Neural cell (in vitro differentiated cells): ENCODE measurements around the gene COCH. TPM values are rescaled to one million over a fixed set of nuclear protein-coding genes. Genes with fewer than 3 reads are reported as not detected.

ENCODE experiments used
- H2AFZ ChIP-seq: fragments of 200-600, 300-800 bp; sonication (generic), shearing (Covaris generic); 2 replicates; pipeline ENCODE4 v1.6.0; 2014; ENCODE audit warnings: low read depth, mild to moderate bottlenecking, antibody characterized with exemption, low read length, moderate library complexity
- H3F3A ChIP-seq: fragments of 200-600 bp; shearing (Covaris generic); 2 replicates; pipeline ENCODE4 v1.6.1; 2016; ENCODE audit warnings: mild to moderate bottlenecking, moderate library complexity, mixed read lengths, antibody characterized with exemption, low read length; ENCODE audit not compliant: insufficient read depth, poor library complexity, severe bottlenecking
- H3K27ac ChIP-seq: fragments of 200-600, 300-800 bp; sonication (generic), shearing (Covaris generic); 2 replicates; pipeline ENCODE4 v1.5.1; 2014; ENCODE audit warnings: mild to moderate bottlenecking, low read length, moderate library complexity
- H3K27me3 ChIP-seq: fragments of 300-800, 200-600 bp; sonication (generic), shearing (Covaris generic); 2 replicates; pipeline ENCODE4 v1.6.0; 2014; ENCODE audit warnings: mild to moderate bottlenecking, low read depth, low read length, moderate library complexity; ENCODE audit not compliant: insufficient read depth
- H3K36me3 ChIP-seq: fragments of 300-800, 200-600 bp; sonication (generic), shearing (Covaris generic); 2 replicates; pipeline ENCODE4 v1.5.1; 2014; ENCODE audit warnings: mild to moderate bottlenecking, antibody characterized with exemption, low read length, moderate library complexity; ENCODE audit not compliant: insufficient read depth
- H3K4me2 ChIP-seq: fragments of 300-800, 200-600 bp; sonication (generic), shearing (Covaris generic); 2 replicates; pipeline ENCODE4 v1.6.0; 2014; ENCODE audit warnings: mild to moderate bottlenecking, low read length
- H3K4me3 ChIP-seq: fragments of 300-800, 200-600 bp; sonication (generic), shearing (Covaris generic); 2 replicates; pipeline ENCODE4 v1.5.1; 2014; ENCODE audit warnings: mild to moderate bottlenecking, low read length, moderate library complexity
- H3K79me2 ChIP-seq: fragments of 200-600 bp; shearing (Covaris generic); replicated peaks from 2 replicates; pipeline ENCODE4 v1.6.0; 2014; ENCODE audit warnings: mild to moderate bottlenecking, low read length, moderate library complexity; ENCODE audit not compliant: insufficient read depth
- H3K9ac ChIP-seq: fragments of 300-800, 200-600 bp; sonication (generic), shearing (Covaris generic); 2 replicates; pipeline ENCODE4 v1.6.1; 2016; ENCODE audit warnings: mild to moderate bottlenecking, low read length, mixed read lengths
- H3K9me2 ChIP-seq: fragments of 200-600 bp; shearing (Covaris generic); 2 replicates; pipeline ENCODE4 v1.6.1; 2016; ENCODE audit warnings: mild to moderate bottlenecking, low read length, mixed read lengths; ENCODE audit not compliant: insufficient read depth
- H3K9me3 ChIP-seq: fragments of 200-600, 300-800 bp; sonication (generic), shearing (Covaris generic); 2 replicates; pipeline ENCODE4 v1.6.1; 2016; ENCODE audit warnings: mild to moderate bottlenecking, mixed run types, low read length, moderate library complexity, mixed read lengths
- H4K20me1 ChIP-seq: fragments of 200-600 bp; shearing (Covaris generic); 2 replicates; pipeline ENCODE4 v1.6.1; 2016; ENCODE audit warnings: mild to moderate bottlenecking, mixed run types; ENCODE audit not compliant: insufficient read depth
- EP300 ChIP-seq: fragments of 450-650 bp; conservative IDR thresholded peaks from 2 replicates; pipeline ENCODE4 v1.6.1; 2014; ENCODE audit warnings: antibody characterized with exemption, mild to moderate bottlenecking, moderate library complexity; ENCODE audit not compliant: poor library complexity, severe bottlenecking
- EZH2 ChIP-seq: fragments of 200-600, 300-800 bp; shearing (Covaris generic), sonication (generic); IDR thresholded peaks from 2 replicates; pipeline ENCODE4 v1.6.1; 2014; ENCODE audit warnings: antibody characterized with exemption, low read length, borderline replicate concordance, mild to moderate bottlenecking; ENCODE audit not compliant: insufficient read depth, poor library complexity, severe bottlenecking
- MXI1 ChIP-seq: fragments of 450-650 bp; conservative IDR thresholded peaks from 2 replicates; pipeline ENCODE4 v1.6.1; 2014; ENCODE audit warnings: antibody characterized with exemption, mild to moderate bottlenecking; ENCODE audit not compliant: poor library complexity, severe bottlenecking
- POLR2AphosphoS5 ChIP-seq: IDR thresholded peaks from 2 replicates; pipeline ENCODE4 v1.6.1; 2012
- RAD21 ChIP-seq: fragments of 450-650 bp; conservative IDR thresholded peaks from 2 replicates; pipeline ENCODE4 v1.6.1; 2014; ENCODE audit warnings: antibody characterized with exemption, mild to moderate bottlenecking, moderate library complexity
- SMC3 ChIP-seq: fragments of 450-650 bp; conservative IDR thresholded peaks from 2 replicates; pipeline ENCODE4 v1.6.1; 2014; ENCODE audit warnings: antibody characterized with exemption, mild to moderate bottlenecking, moderate library complexity; ENCODE audit not compliant: poor library complexity
- TAF1 ChIP-seq: IDR thresholded peaks from 2 replicates; pipeline ENCODE4 v1.6.1; 2012; ENCODE audit warnings: low read depth
- polyA plus RNA-seq: library from polyadenylated mRNA; depleted of rRNA; stranded (reverse); fragments of >200 nt; gene quantifications from 2 replicates; pipeline ENCODE4 v1.2.3, GENCODE V29; 2014
- TF ChIP-seq, protein P1 (sequence below): IDR thresholded peaks from 2 replicates; pipeline ENCODE4 v1.6.1; 2012; ENCODE audit warnings: borderline replicate concordance
- TF ChIP-seq, protein P2 (sequence below): fragments of 450-650 bp; IDR thresholded peaks from 2 replicates; pipeline ENCODE4 v1.5.1; 2014; ENCODE audit warnings: antibody characterized with exemption, mild to moderate bottlenecking, moderate library complexity; ENCODE audit not compliant: poor library complexity, severe bottlenecking

Gene COCH
- polyA plus RNA-seq, 1 donor from 2014 or later: 45.0 TPM

DNA sequence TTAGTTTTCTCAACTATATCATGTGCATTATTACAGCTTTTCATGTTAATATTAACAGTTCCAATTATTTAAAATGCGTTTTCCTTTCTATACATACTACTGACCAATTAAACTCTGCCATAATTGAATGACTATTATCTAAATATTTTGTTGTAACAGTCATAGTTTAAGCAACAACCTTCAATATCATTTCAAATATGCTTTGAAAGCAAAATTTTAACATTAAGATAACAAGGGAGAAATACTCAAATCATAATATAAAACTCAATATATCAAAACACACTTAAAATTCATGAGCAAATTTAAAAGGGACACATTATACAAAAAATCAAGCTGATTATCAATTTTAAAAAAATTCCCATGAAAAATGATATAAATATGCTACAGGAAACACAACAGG lies 40.5 kb downstream of the COCH start:
- no peaks in the 10 kb centered on the region for H4K20me1 ChIP-seq
- H3K4me3 ChIP-seq: no peak overlapping the region
- TF ChIP-seq POLR2AphosphoS5: no peak
- TF ChIP-seq, protein P1, sequence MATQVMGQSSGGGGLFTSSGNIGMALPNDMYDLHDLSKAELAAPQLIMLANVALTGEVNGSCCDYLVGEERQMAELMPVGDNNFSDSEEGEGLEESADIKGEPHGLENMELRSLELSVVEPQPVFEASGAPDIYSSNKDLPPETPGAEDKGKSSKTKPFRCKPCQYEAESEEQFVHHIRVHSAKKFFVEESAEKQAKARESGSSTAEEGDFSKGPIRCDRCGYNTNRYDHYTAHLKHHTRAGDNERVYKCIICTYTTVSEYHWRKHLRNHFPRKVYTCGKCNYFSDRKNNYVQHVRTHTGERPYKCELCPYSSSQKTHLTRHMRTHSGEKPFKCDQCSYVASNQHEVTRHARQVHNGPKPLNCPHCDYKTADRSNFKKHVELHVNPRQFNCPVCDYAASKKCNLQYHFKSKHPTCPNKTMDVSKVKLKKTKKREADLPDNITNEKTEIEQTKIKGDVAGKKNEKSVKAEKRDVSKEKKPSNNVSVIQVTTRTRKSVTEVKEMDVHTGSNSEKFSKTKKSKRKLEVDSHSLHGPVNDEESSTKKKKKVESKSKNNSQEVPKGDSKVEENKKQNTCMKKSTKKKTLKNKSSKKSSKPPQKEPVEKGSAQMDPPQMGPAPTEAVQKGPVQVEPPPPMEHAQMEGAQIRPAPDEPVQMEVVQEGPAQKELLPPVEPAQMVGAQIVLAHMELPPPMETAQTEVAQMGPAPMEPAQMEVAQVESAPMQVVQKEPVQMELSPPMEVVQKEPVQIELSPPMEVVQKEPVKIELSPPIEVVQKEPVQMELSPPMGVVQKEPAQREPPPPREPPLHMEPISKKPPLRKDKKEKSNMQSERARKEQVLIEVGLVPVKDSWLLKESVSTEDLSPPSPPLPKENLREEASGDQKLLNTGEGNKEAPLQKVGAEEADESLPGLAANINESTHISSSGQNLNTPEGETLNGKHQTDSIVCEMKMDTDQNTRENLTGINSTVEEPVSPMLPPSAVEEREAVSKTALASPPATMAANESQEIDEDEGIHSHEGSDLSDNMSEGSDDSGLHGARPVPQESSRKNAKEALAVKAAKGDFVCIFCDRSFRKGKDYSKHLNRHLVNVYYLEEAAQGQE: no peak
- no peak for TF ChIP-seq MXI1
- TF ChIP-seq, protein P2, sequence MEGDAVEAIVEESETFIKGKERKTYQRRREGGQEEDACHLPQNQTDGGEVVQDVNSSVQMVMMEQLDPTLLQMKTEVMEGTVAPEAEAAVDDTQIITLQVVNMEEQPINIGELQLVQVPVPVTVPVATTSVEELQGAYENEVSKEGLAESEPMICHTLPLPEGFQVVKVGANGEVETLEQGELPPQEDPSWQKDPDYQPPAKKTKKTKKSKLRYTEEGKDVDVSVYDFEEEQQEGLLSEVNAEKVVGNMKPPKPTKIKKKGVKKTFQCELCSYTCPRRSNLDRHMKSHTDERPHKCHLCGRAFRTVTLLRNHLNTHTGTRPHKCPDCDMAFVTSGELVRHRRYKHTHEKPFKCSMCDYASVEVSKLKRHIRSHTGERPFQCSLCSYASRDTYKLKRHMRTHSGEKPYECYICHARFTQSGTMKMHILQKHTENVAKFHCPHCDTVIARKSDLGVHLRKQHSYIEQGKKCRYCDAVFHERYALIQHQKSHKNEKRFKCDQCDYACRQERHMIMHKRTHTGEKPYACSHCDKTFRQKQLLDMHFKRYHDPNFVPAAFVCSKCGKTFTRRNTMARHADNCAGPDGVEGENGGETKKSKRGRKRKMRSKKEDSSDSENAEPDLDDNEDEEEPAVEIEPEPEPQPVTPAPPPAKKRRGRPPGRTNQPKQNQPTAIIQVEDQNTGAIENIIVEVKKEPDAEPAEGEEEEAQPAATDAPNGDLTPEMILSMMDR: no peak
- TF ChIP-seq TAF1: no peak
- TF ChIP-seq EZH2: no peak
- TF ChIP-seq RAD21: no peak
- no peak for TF ChIP-seq EP300
- TF ChIP-seq SMC3: no peak
- no peaks in the 10 kb centered on the region for H3K9me3 ChIP-seq
- no peaks in the 10 kb centered on the region for H3K9me2 ChIP-seq
- no peak overlapping the region for H3K9ac ChIP-seq
- H3K79me2 ChIP-seq: no peaks in the 10 kb centered on the region
- H3F3A ChIP-seq: no peaks in the 10 kb centered on the region
- no peak overlapping the region for H2AFZ ChIP-seq
- no peaks in the 10 kb centered on the region for H3K27me3 ChIP-seq
- peaks cover 5% of the 10 kb centered on the region for H3K36me3 ChIP-seq
- no peak overlapping the region for H3K27ac ChIP-seq
- H3K4me2 ChIP-seq: no peak overlapping the region

DNA sequence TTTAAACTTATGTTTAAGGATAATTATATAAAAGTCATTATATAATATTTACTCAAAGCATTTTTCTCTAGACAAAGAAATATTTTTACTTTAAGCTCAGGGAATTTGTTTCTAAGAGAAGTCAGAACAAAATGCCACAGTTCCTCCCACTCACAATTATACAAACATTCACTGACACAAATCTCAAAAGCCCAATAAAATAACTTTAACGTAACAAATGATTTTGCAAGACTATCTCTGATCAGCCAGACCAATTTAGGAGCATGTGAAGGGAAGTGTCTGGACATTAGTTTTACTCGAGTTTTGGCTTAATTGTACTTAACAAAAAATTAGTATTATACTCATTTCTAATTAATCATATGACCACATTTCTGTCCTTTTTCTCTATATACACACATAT lies 41.2 kb downstream of the COCH start:
- Histone ChIP-seq H4K20me1 (no peaks in the 10 kb centered on the region), H3K27me3 (no peaks in the 10 kb centered on the region), H3K36me3 (no peaks in the 10 kb centered on the region), H2AFZ (no peak overlapping the region), H3K9me3 (no peaks in the 10 kb centered on the region), H3K4me2 (no peak overlapping the region), H3K9ac (no peak overlapping the region), H3K4me3 (no peak overlapping the region), H3K27ac (no peak overlapping the region), H3K9me2 (no peaks in the 10 kb centered on the region), H3K79me2 (no peaks in the 10 kb centered on the region), H3F3A (no peaks in the 10 kb centered on the region)
- TF ChIP-seq EZH2 (no peak), EP300 (no peak), SMC3 (no peak), MXI1 (no peak), TAF1 (no peak), RAD21 (no peak), POLR2AphosphoS5 (no peak)
- TF ChIP-seq, protein P2: no peak
- TF ChIP-seq, protein P1: no peak
